OCI-LY1 (cell line): ENCODE data around the gene OSGIN1.

ENCODE experiments used
- H2AFZ ChIP-seq: fragments of 200-600 bp; sonication (generic), shearing (Covaris generic); 2 replicates; pipeline ENCODE4 v1.6.0; 2014; ENCODE audit warnings: antibody characterized with exemption, mild to moderate bottlenecking, low read length
- H3F3A ChIP-seq: fragments of 200-600 bp; sonication (generic), shearing (Covaris generic); 2 replicates; pipeline ENCODE4 v1.6.0; 2014; ENCODE audit warnings: mild to moderate bottlenecking, antibody characterized with exemption, low read length, moderate library complexity; ENCODE audit not compliant: insufficient read depth
- H3K27ac ChIP-seq: fragments of 200-600 bp; sonication (generic); 2 replicates; pipeline ENCODE4 v1.5.1; 2014; ENCODE audit warnings: low read length, mixed run types, mild to moderate bottlenecking, low read depth; ENCODE audit not compliant: poor library complexity, severe bottlenecking
- H3K27me3 ChIP-seq: fragments of 200-600 bp; sonication (generic); 2 replicates; pipeline ENCODE4 v1.6.0; 2014; ENCODE audit warnings: antibody characterized with exemption, mild to moderate bottlenecking, low read length, moderate library complexity; ENCODE audit not compliant: insufficient read depth
- H3K36me3 ChIP-seq: fragments of 200-600 bp; sonication (generic); 2 replicates; pipeline ENCODE4 v1.6.1; 2014; ENCODE audit warnings: mild to moderate bottlenecking, antibody characterized with exemption, low read length, moderate library complexity, mixed read lengths; ENCODE audit not compliant: insufficient read depth
- H3K4me1 ChIP-seq: fragments of 200-600 bp; sonication (generic); 2 replicates; pipeline ENCODE4 v1.5.1; 2014; ENCODE audit warnings: mild to moderate bottlenecking, low read length, moderate library complexity; ENCODE audit not compliant: insufficient read depth, severe bottlenecking
- H3K4me2 ChIP-seq: fragments of 200-600 bp; sonication (generic), shearing (Covaris generic); 2 replicates; pipeline ENCODE4 v1.6.1; 2014; ENCODE audit warnings: low read length
- H3K4me3 ChIP-seq: fragments of 200-600 bp; sonication (generic); 2 replicates; pipeline ENCODE4 v1.5.1; 2014; ENCODE audit warnings: low read length, low read depth, mild to moderate bottlenecking, mixed read lengths; ENCODE audit not compliant: poor library complexity, severe bottlenecking
- H3K79me2 ChIP-seq: fragments of 200-600 bp; shearing (Covaris generic); 2 replicates; pipeline ENCODE4 v1.6.1; 2016; ENCODE audit warnings: mixed run types, low read length, mixed read lengths; ENCODE audit not compliant: insufficient read depth
- H3K9ac ChIP-seq: fragments of 200-600 bp; sonication (generic), shearing (Covaris generic); 2 replicates; pipeline ENCODE4 v1.6.1; 2014; ENCODE audit warnings: mild to moderate bottlenecking, low read length, mixed read lengths
- H3K9me2 ChIP-seq: fragments of 200-600 bp; sonication (generic), shearing (Covaris generic); 2 replicates; pipeline ENCODE4 v1.6.1; 2014; ENCODE audit warnings: low read depth, mild to moderate bottlenecking, low read length, mixed read lengths
- H3K9me3 ChIP-seq: fragments of 200-600 bp; shearing (Covaris generic); 2 replicates; pipeline ENCODE4 v1.6.1; 2014; ENCODE audit warnings: low read length, mixed read lengths
- H4K20me1 ChIP-seq: fragments of 200-600 bp; sonication (generic), shearing (Covaris generic); 2 replicates; pipeline ENCODE4 v1.6.0; 2016; ENCODE audit warnings: mild to moderate bottlenecking, low read length; ENCODE audit not compliant: insufficient read depth
- CTCF ChIP-seq: fragments of 200-600 bp; sonication (generic), shearing (Covaris generic); IDR thresholded peaks from 2 replicates; pipeline ENCODE4 v1.5.1; 2017; ENCODE audit warnings: mild to moderate bottlenecking, antibody characterized with exemption, low read length, moderate library complexity, mixed read lengths
- EZH2 ChIP-seq: fragments of 200-600 bp; sonication (generic), shearing (Covaris generic); IDR thresholded peaks from 2 replicates; pipeline ENCODE4 v1.8.0; 2017; ENCODE audit warnings: borderline replicate concordance, mixed run types, mild to moderate bottlenecking, antibody characterized with exemption, low read length, moderate library complexity, mixed read lengths

The OSGIN1 gene

GRCh38 chr16:83977056-83977815, 24.2 kb downstream of the OSGIN1 start:
- H3K4me2 ChIP-seq, result no peak overlapping the region
- no peaks in the 10 kb centered on the region for H3K4me1 ChIP-seq
- H3K4me3 ChIP-seq, result no peak overlapping the region
- H3K9me2 ChIP-seq, result no peaks in the 10 kb centered on the region
- peaks cover 3% of the 10 kb centered on the region for H3K27me3 ChIP-seq
- H3K36me3 ChIP-seq, result no peaks in the 10 kb centered on the region
- H4K20me1 ChIP-seq, result no peaks in the 10 kb centered on the region
- H3K9me3 ChIP-seq, result no peaks in the 10 kb centered on the region
- no peak overlapping the region for H2AFZ ChIP-seq
- no peaks in the 10 kb centered on the region for H3F3A ChIP-seq
- TF ChIP-seq CTCF (no peak), EZH2 (no peak)
- H3K27ac ChIP-seq, result no peak overlapping the region
- no peak overlapping the region for H3K9ac ChIP-seq
- no peaks in the 10 kb centered on the region for H3K79me2 ChIP-seq

DNA sequence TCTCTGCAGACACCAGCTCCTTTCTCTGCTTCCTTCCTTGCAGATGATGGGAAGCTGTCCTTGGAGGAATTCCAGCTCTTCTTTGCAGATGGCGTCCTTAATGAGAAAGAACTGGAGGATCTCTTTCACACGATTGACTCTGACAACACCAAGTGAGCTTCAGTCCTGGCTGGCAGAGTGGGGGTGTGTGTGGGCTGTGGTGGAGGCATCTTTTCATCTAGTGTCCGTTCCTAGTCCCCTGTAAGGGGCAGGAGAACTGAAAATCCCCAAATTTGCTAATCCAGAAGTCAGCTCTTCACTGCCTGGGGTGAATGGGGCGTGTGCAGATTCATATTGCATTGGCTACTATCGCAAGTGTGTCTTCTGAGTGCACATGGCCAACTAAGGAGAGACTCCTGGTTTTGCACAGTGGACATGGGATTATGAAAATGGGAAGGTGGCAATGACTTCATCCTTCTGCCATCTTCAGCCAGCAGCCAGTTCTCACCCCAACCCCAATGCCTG, 25.4 kb downstream of the OSGIN1 start:
- H3K4me1 ChIP-seq, result no peaks in the 10 kb centered on the region
- peaks cover 3% of the 10 kb centered on the region for H3K27me3 ChIP-seq
- H3K4me3 ChIP-seq, result no peak overlapping the region
- no peak overlapping the region for H3K27ac ChIP-seq
- no peaks in the 10 kb centered on the region for H3K79me2 ChIP-seq
- H3K9me2 ChIP-seq, result no peaks in the 10 kb centered on the region
- no peaks in the 10 kb centered on the region for H3K36me3 ChIP-seq
- no peak overlapping the region for H2AFZ ChIP-seq
- no peaks in the 10 kb centered on the region for H3K9me3 ChIP-seq
- H3K9ac ChIP-seq, result no peak overlapping the region
- no peak overlapping the region for H3K4me2 ChIP-seq
- H4K20me1 ChIP-seq, result no peaks in the 10 kb centered on the region
- H3F3A ChIP-seq, result no peaks in the 10 kb centered on the region
- TF ChIP-seq EZH2, result no peak
- no peak for TF ChIP-seq CTCF

GRCh38 chr16:83979441-83979840, 26.4 kb downstream of the OSGIN1 start:
- TF ChIP-seq EZH2 (no peak), CTCF (no peak)
- H3K9me3 ChIP-seq, result no peaks in the 10 kb centered on the region

More at GRCh38 chr16:83979441-83979840, 26.4 kb downstream of the OSGIN1 start:
- Histone ChIP-seq H3K4me1 (no peaks in the 10 kb centered on the region), H3K27me3 (peaks cover 3% of the 10 kb centered on the region), H3K79me2 (no peaks in the 10 kb centered on the region), H2AFZ (no peak overlapping the region), H3K4me3 (no peak overlapping the region), H3K4me2 (no peak overlapping the region), H3F3A (no peaks in the 10 kb centered on the region), H3K9me2 (no peaks in the 10 kb centered on the region), H4K20me1 (no peaks in the 10 kb centered on the region), H3K9ac (no peak overlapping the region), H3K27ac (no peak overlapping the region), H3K36me3 (no peaks in the 10 kb centered on the region)
